Endodermal cell (in vitro differentiated cells): ENCODE data around the gene CX3CL1. TPM values are rescaled to one million over a fixed set of nuclear protein-coding genes. Genes with fewer than 3 reads are reported as not detected.

Experiments
- DNase-seq: peaks from one replicate; pipeline ENCODE4 v3.0.0-alpha.2; 2017
- H3K27ac ChIP-seq: 2 replicates; pipeline ENCODE4 v1.5.1; 2013; ENCODE audit warnings: mild to moderate bottlenecking, low read depth, low read length, moderate library complexity
- H3K27me3 ChIP-seq: 2 replicates; pipeline ENCODE4 v1.6.1; 2013; ENCODE audit warnings: mild to moderate bottlenecking, low read length, moderate library complexity; ENCODE audit not compliant: insufficient read depth, control insufficient read depth, poor library complexity, severe bottlenecking
- H3K36me3 ChIP-seq: 2 replicates; pipeline ENCODE4 v1.7.0; 2013; ENCODE audit warnings: mild to moderate bottlenecking, low read length, moderate library complexity; ENCODE audit not compliant: control insufficient read depth, insufficient read depth
- H3K4me1 ChIP-seq: one replicate; pipeline ENCODE4 v1.7.0; 2013; ENCODE audit warnings: low read length; ENCODE audit not compliant: control insufficient read depth, insufficient read depth
- H3K4me3 ChIP-seq: 2 replicates; pipeline ENCODE4 v1.5.1; 2013; ENCODE audit warnings: mild to moderate bottlenecking, low read length, moderate library complexity
- H3K9ac ChIP-seq: 2 replicates; pipeline ENCODE4 v1.6.1; 2013; ENCODE audit warnings: mild to moderate bottlenecking, low read length, moderate library complexity; ENCODE audit not compliant: poor library complexity, severe bottlenecking; ENCODE audit errors: extremely low read depth
- H3K9me3 ChIP-seq: 2 replicates; pipeline ENCODE4 v1.6.1; 2013; ENCODE audit warnings: mild to moderate bottlenecking, low read length, moderate library complexity; ENCODE audit not compliant: control insufficient read depth
- H3K27ac Mint-ChIP-seq: 2 replicates; pipeline ENCODE4 v1.8.0; 2020; ENCODE audit warnings: mixed read lengths
- H3K27me3 Mint-ChIP-seq: 2 replicates; pipeline ENCODE4 v1.8.0; 2021; ENCODE audit warnings: mild to moderate bottlenecking, mixed read lengths; ENCODE audit not compliant: insufficient read depth
- H3K36me3 Mint-ChIP-seq: 2 replicates; pipeline ENCODE4 v1.8.0; 2020; ENCODE audit warnings: low read depth, mixed read lengths
- H3K4me1 Mint-ChIP-seq: 2 replicates; pipeline ENCODE4 v1.8.0; 2020; ENCODE audit warnings: mixed read lengths
- H3K4me3 Mint-ChIP-seq: 2 replicates; pipeline ENCODE4 v1.8.0; 2020; ENCODE audit warnings: mild to moderate bottlenecking, moderate library complexity, mixed read lengths
- H3K9me3 Mint-ChIP-seq: 2 replicates; pipeline ENCODE4 v1.8.0; 2020; ENCODE audit warnings: mild to moderate bottlenecking, mixed read lengths
- WGBS, 2 experiments: methylation state at CpG; one replicate each; pipeline versions ENCODE4 v1.1.5 to v1.1.7; 2013; ENCODE audit warnings: missing lambda C conversion rate in 2 of 2, mixed read lengths in 1 of 2; ENCODE audit not compliant: insufficient coverage in 1 of 2, insufficient read length in 1 of 2; 5-methylcytosine and 5-hydroxymethylcytosine counted together
- total RNA-seq, 2 donors: library from RNA; stranded (reverse); fragmentation: NEBNext Ultra II Directional in 1 of 2; extraction: Animal tissue kit (Norgen Biotek cat#: 25700) in 1 of 2; gene quantifications; 2 replicates in 1 of 2; 3 replicates in 1 of 2; pipeline ENCODE4 v1.2.1, GENCODE V29; 2021
- TF ChIP-seq, protein P1 (sequence below): fragments of 200-600 bp; sonication (generic); conservative IDR thresholded peaks from 2 replicates; pipeline ENCODE4 v1.5.0; 2021; ENCODE audit warnings: antibody characterized with exemption, mild to moderate bottlenecking

Gene CX3CL1
- total RNA-seq, 2 donors from 2014 or later = 0.18 to 1.0 TPM

DNA sequence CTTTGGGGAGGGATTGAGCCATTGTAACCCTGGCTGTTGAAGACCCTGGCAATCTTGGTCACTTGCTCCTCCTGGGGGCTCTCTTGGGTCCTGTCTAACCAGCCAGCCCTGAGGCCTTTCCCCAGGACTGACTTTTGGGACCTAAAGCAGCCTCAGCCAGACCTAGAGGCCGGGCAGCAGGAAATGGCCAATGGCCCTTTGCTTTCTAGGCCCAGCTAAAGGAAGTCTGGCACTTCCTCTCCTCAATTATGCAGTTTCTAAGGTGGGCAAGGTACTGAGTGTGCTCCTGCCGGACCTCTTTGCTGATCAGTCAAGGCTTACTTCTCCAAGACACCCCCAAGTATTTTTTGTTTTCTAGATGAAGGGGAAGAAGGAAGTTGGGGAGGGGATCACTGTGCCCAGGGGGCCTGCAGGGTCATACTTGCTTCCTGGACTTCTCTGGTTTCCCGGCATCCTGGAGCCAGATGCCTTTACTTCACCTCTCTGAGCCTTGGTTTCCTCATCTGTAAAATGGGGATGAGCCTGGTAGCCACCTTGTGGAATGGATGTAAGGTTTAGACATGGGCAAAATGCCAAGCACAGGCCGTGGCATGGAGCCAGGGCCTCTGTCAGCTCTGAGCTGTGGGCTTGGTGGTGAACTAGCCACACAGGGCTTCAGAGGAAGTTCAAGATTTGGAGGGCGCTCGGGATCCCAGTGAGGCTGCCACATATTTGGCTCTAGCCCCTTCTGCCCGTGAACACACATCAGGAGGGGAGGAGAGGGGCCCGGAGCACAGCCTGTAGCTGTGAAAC, 8.6 kb downstream of the CX3CL1 start:
- H3K27me3 Mint-ChIP-seq = no peaks in the 10 kb centered on the region
- DNase-seq = no peak
- Histone ChIP-seq H3K9me3 (no peaks in the 10 kb centered on the region), H3K27ac (no peak overlapping the region), H3K4me3 (no peak overlapping the region), H3K27me3 (no peaks in the 10 kb centered on the region), H3K9ac (no peak overlapping the region), H3K36me3 (no peaks in the 10 kb centered on the region), H3K4me1 (no peaks in the 10 kb centered on the region)
- TF ChIP-seq, protein P1, sequence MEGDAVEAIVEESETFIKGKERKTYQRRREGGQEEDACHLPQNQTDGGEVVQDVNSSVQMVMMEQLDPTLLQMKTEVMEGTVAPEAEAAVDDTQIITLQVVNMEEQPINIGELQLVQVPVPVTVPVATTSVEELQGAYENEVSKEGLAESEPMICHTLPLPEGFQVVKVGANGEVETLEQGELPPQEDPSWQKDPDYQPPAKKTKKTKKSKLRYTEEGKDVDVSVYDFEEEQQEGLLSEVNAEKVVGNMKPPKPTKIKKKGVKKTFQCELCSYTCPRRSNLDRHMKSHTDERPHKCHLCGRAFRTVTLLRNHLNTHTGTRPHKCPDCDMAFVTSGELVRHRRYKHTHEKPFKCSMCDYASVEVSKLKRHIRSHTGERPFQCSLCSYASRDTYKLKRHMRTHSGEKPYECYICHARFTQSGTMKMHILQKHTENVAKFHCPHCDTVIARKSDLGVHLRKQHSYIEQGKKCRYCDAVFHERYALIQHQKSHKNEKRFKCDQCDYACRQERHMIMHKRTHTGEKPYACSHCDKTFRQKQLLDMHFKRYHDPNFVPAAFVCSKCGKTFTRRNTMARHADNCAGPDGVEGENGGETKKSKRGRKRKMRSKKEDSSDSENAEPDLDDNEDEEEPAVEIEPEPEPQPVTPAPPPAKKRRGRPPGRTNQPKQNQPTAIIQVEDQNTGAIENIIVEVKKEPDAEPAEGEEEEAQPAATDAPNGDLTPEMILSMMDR = no peak
- H3K36me3 Mint-ChIP-seq = no peaks in the 10 kb centered on the region
- no peak overlapping the region for H3K4me3 Mint-ChIP-seq
- H3K9me3 Mint-ChIP-seq = no peaks in the 10 kb centered on the region
- H3K27ac Mint-ChIP-seq = no peak overlapping the region
- no peaks in the 10 kb centered on the region for H3K4me1 Mint-ChIP-seq
- 87 to 98% methylated on average over 6 to 8 of the region's 8 CpGs for WGBS, 2 experiments

DNA sequence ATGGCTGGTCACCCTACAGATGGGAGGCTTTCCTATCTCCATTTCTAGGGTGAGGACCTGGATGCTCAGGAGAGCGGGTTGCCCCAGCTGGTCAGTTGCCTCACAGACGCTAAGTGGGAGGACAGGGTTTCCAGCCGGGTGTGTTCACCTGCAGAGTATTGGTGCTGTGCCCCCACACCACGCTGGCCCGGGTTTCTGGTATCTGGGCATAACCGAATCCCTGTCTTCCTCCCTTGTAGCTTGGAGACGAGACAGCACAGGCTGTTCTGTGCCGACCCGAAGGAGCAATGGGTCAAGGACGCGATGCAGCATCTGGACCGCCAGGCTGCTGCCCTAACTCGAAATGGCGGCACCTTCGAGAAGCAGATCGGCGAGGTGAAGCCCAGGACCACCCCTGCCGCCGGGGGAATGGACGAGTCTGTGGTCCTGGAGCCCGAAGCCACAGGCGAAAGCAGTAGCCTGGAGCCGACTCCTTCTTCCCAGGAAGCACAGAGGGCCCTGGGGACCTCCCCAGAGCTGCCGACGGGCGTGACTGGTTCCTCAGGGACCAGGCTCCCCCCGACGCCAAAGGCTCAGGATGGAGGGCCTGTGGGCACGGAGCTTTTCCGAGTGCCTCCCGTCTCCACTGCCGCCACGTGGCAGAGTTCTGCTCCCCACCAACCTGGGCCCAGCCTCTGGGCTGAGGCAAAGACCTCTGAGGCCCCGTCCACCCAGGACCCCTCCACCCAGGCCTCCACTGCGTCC, 9.7 kb downstream of the CX3CL1 start:
- no peak overlapping the region for H3K9ac ChIP-seq
- TF ChIP-seq, protein P1 = no peak
- WGBS, 2 experiments = 93% methylated on average over 28 to 35 of the region's 35 CpGs
- H3K4me1 ChIP-seq = no peaks in the 10 kb centered on the region
- H3K4me3 Mint-ChIP-seq = no peak overlapping the region
- H3K9me3 ChIP-seq = no peaks in the 10 kb centered on the region
- no peaks in the 10 kb centered on the region for H3K36me3 Mint-ChIP-seq
- no peaks in the 10 kb centered on the region for H3K27me3 Mint-ChIP-seq
- no peaks in the 10 kb centered on the region for H3K27me3 ChIP-seq
- H3K9me3 Mint-ChIP-seq = no peaks in the 10 kb centered on the region
- no peak for DNase-seq
- no peaks in the 10 kb centered on the region for H3K36me3 ChIP-seq
- H3K27ac Mint-ChIP-seq = no peak overlapping the region
- no peaks in the 10 kb centered on the region for H3K4me1 Mint-ChIP-seq
- no peak overlapping the region for H3K27ac ChIP-seq
- no peak overlapping the region for H3K4me3 ChIP-seq

DNA sequence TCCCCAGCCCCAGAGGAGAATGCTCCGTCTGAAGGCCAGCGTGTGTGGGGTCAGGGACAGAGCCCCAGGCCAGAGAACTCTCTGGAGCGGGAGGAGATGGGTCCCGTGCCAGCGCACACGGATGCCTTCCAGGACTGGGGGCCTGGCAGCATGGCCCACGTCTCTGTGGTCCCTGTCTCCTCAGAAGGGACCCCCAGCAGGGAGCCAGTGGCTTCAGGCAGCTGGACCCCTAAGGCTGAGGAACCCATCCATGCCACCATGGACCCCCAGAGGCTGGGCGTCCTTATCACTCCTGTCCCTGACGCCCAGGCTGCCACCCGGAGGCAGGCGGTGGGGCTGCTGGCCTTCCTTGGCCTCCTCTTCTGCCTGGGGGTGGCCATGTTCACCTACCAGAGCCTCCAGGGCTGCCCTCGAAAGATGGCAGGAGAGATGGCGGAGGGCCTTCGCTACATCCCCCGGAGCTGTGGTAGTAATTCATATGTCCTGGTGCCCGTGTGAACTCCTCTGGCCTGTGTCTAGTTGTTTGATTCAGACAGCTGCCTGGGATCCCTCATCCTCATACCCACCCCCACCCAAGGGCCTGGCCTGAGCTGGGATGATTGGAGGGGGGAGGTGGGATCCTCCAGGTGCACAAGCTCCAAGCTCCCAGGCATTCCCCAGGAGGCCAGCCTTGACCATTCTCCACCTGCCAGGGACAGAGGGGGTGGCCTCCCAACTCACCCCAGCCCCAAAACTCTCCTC, 10.4 kb downstream of the CX3CL1 start:
- H3K27ac ChIP-seq = no peak overlapping the region
- H3K9me3 ChIP-seq = no peaks in the 10 kb centered on the region
- TF ChIP-seq, protein P1 = peak; percentile 48
- Mint-ChIP-seq H3K27ac (no peak overlapping the region), H3K4me3 (no peak overlapping the region), H3K9me3 (no peaks in the 10 kb centered on the region), H3K36me3 (no peaks in the 10 kb centered on the region), H3K4me1 (no peaks in the 10 kb centered on the region), H3K27me3 (no peaks in the 10 kb centered on the region)
- DNase-seq = no peak
- 94% methylated on average over 8 to 16 of the region's 16 CpGs for WGBS, 2 experiments
- H3K36me3 ChIP-seq = no peaks in the 10 kb centered on the region
- no peaks in the 10 kb centered on the region for H3K4me1 ChIP-seq
- no peak overlapping the region for H3K4me3 ChIP-seq
- H3K9ac ChIP-seq = no peak overlapping the region
- no peaks in the 10 kb centered on the region for H3K27me3 ChIP-seq
